IMR-90 (cell line): ENCODE data around the gene TIMM50. TPM values are rescaled to one million over a fixed set of nuclear protein-coding genes. Genes with fewer than 3 reads are reported as not detected.

Experiments used
- ATAC-seq: fragments of 200-7000 bp; cut with Tn5 transposase; 2 replicates; pipeline ENCODE4 v1.9.1; 2020; ENCODE audit warnings: low read depth, mild to moderate bottlenecking, moderate library complexity
- BruUV-seq: library from RNA; stranded (reverse); fragments of 400-500 nt; replicated peaks from 2 replicates; lab custom pipeline; 2021; lab: Mats Ljungman, UMichigan
- CTCF ChIA-PET: fragments of 300-600 bp; formaldehyde crosslinking; extraction: SDS; loops from one replicate; lab custom pipeline; 2021; ENCODE audit warnings: antibody characterized with exemption; lab: Yijun Ruan, JAX
- POLR2A ChIA-PET: fragments of 300-600 bp; sonication (Branson Sonifier 250); formaldehyde crosslinking; loops from one replicate; lab custom pipeline; 2022; ENCODE audit warnings: antibody characterized with exemption; ENCODE audit not compliant: unreplicated experiment; lab: Charles Lee
- DNase-seq: peaks from one replicate; pipeline ENCODE4 v3.0.0; 2013
- H2AFZ ChIP-seq: replicated peaks from 2 replicates; pipeline ENCODE3; 2013; ENCODE audit warnings: low read length, mild to moderate bottlenecking; ENCODE audit not compliant: poor library complexity
- H2AK5ac ChIP-seq: 2 replicates; pipeline ENCODE4 v1.6.1; 2013; ENCODE audit warnings: low read depth, low read length, inconsistent platforms
- H2AK9ac ChIP-seq: replicated peaks from 2 replicates; pipeline ENCODE3; 2013; ENCODE audit warnings: mild to moderate bottlenecking, low read depth, low read length, moderate library complexity; ENCODE audit not compliant: poor library complexity
- H2BK120ac ChIP-seq: 2 replicates; pipeline ENCODE4 v1.6.1; 2013; ENCODE audit warnings: low read depth, low read length, inconsistent platforms
- H2BK15ac ChIP-seq: 3 replicates; pipeline ENCODE4 v1.6.1; 2013; ENCODE audit warnings: low read depth, low read length, inconsistent platforms
- H2BK20ac ChIP-seq: 2 replicates; pipeline ENCODE4 v1.6.1; 2013; ENCODE audit warnings: low read depth, mild to moderate bottlenecking, inconsistent platforms, low read length, moderate library complexity
- H2BK5ac ChIP-seq: 2 replicates; pipeline ENCODE4 v1.6.1; 2013; ENCODE audit warnings: mild to moderate bottlenecking, low read depth, low read length, inconsistent platforms; ENCODE audit not compliant: poor library complexity, severe bottlenecking
- H3K14ac ChIP-seq: replicated peaks from 2 replicates; pipeline ENCODE4 v1.6.1; 2013; ENCODE audit warnings: low read depth, low read length, inconsistent platforms
- H3K18ac ChIP-seq: 2 replicates; pipeline ENCODE4 v1.6.1; 2013; ENCODE audit warnings: low read depth, low read length, control low read depth
- H3K23ac ChIP-seq: 2 replicates; pipeline ENCODE4 v1.6.1; 2013; ENCODE audit warnings: low read depth, low read length, inconsistent platforms
- H3K27ac ChIP-seq: 2 replicates; pipeline ENCODE4 v1.5.1; 2013; ENCODE audit warnings: mild to moderate bottlenecking, control low read depth, low read length; ENCODE audit not compliant: insufficient read depth
- H3K27me3 ChIP-seq: 2 replicates; pipeline ENCODE4 v1.6.1; 2013; ENCODE audit warnings: low read length; ENCODE audit not compliant: control insufficient read depth, insufficient read depth
- H3K36me3 ChIP-seq: 2 replicates; pipeline ENCODE4 v1.6.1; 2013; ENCODE audit warnings: low read length, mixed read lengths; ENCODE audit not compliant: control insufficient read depth, insufficient read depth
- H3K4ac ChIP-seq: 2 replicates; pipeline ENCODE4 v1.6.1; 2013; ENCODE audit warnings: low read depth, low read length, inconsistent platforms
- H3K4me1 ChIP-seq: 2 replicates; pipeline ENCODE4 v1.6.1; 2013; ENCODE audit warnings: low read length, mixed read lengths; ENCODE audit not compliant: control insufficient read depth, insufficient read depth
- H3K4me2 ChIP-seq: 2 replicates; pipeline ENCODE4 v1.6.1; 2013; ENCODE audit warnings: low read depth, mild to moderate bottlenecking, control low read depth, low read length, moderate library complexity
- H3K4me3 ChIP-seq: 2 replicates; pipeline ENCODE4 v1.5.1; 2013; ENCODE audit warnings: low read depth, mild to moderate bottlenecking, control low read depth, low read length, moderate library complexity; ENCODE audit not compliant: insufficient read depth
- H3K56ac ChIP-seq: 2 replicates; pipeline ENCODE4 v1.6.1; 2013; ENCODE audit warnings: low read length, inconsistent platforms; ENCODE audit not compliant: insufficient read depth; ENCODE audit errors: extremely low read depth
- H3K79me1 ChIP-seq, 2 experiments: 2 replicates each; pipeline ENCODE4 v1.6.1; 2013; ENCODE audit warnings: low read length in 2 of 2, inconsistent platforms in 1 of 2, low read depth in 1 of 2
- H3K9ac ChIP-seq: 2 replicates; pipeline ENCODE4 v1.6.1; 2013; ENCODE audit warnings: low read depth, low read length, control low read depth
- H3K9me1 ChIP-seq: 2 replicates; pipeline ENCODE4 v1.6.1; 2013; ENCODE audit warnings: low read length, inconsistent platforms; ENCODE audit not compliant: insufficient read depth
- H3K9me3 ChIP-seq: 2 replicates; pipeline ENCODE4 v1.6.1; 2013; ENCODE audit warnings: low read length; ENCODE audit not compliant: control insufficient read depth, insufficient read depth
- H4K20me1 ChIP-seq: 2 replicates; pipeline ENCODE4 v1.6.1; 2013; ENCODE audit warnings: low read length, inconsistent platforms; ENCODE audit not compliant: insufficient read depth
- H4K5ac ChIP-seq: 2 replicates; pipeline ENCODE4 v1.6.1; 2013; ENCODE audit warnings: mild to moderate bottlenecking, low read depth, low read length, control low read depth
- H4K8ac ChIP-seq, 2 experiments: 2 replicates each; pipeline ENCODE4 v1.6.1; 2013; ENCODE audit warnings: low read depth in 2 of 2, low read length in 2 of 2, control low read depth in 1 of 2, inconsistent platforms in 1 of 2
- H4K91ac ChIP-seq: 2 replicates; pipeline ENCODE4 v1.6.1; 2013; ENCODE audit warnings: low read depth, low read length, inconsistent platforms; ENCODE audit not compliant: insufficient read depth
- BHLHE40 ChIP-seq: fragments of 150-350 bp; IDR thresholded peaks from 2 replicates; pipeline ENCODE4 v1.6.1; 2016; ENCODE audit warnings: mild to moderate bottlenecking, low read depth, low read length
- CEBPB ChIP-seq: IDR thresholded peaks from 2 replicates; pipeline ENCODE4 v1.6.1; 2012; ENCODE audit warnings: low read depth, low read length, improper control_type of control experiment
- CHD1 ChIP-seq: IDR thresholded peaks from 2 replicates; pipeline ENCODE4 v1.6.1; 2012; ENCODE audit warnings: low read depth, low read length, improper control_type of control experiment
- CTCF ChIP-seq: conservative IDR thresholded peaks from 2 replicates; pipeline ENCODE4 v1.5.1; 2012; ENCODE audit warnings: mild to moderate bottlenecking, low read depth, low read length, improper control_type of control experiment
- ELK1 ChIP-seq: fragments of 150-350 bp; IDR thresholded peaks from 2 replicates; pipeline ENCODE4 v1.6.1; 2016; ENCODE audit warnings: low read depth, mild to moderate bottlenecking, low read length, moderate library complexity, borderline replicate concordance
- FOS ChIP-seq: fragments of 150-350 bp; IDR thresholded peaks from 2 replicates; pipeline ENCODE4 v1.6.1; 2016; ENCODE audit warnings: low read depth, low read length
- MAFK ChIP-seq: IDR thresholded peaks from 2 replicates; pipeline ENCODE4 v1.6.1; 2012; ENCODE audit warnings: low read depth, low read length, improper control_type of control experiment
- MAZ ChIP-seq: IDR thresholded peaks from 2 replicates; pipeline ENCODE4 v1.6.1; 2012; ENCODE audit warnings: low read depth, mild to moderate bottlenecking, low read length, improper control_type of control experiment, moderate library complexity, borderline replicate concordance
- MXI1 ChIP-seq: IDR thresholded peaks from 2 replicates; pipeline ENCODE4 v1.6.1; 2012; ENCODE audit warnings: low read depth, mild to moderate bottlenecking, low read length, moderate library complexity, borderline replicate concordance
- NFE2L2 ChIP-seq: fragments of 150-350 bp; IDR thresholded peaks from 2 replicates; pipeline ENCODE4 v1.6.1; 2016; ENCODE audit warnings: low read depth, mild to moderate bottlenecking, low read length
- POLR2A ChIP-seq: IDR thresholded peaks from 2 replicates; pipeline ENCODE4 v1.6.1; 2012; ENCODE audit warnings: mild to moderate bottlenecking, low read depth, low read length
- RAD21 ChIP-seq: IDR thresholded peaks from 2 replicates; pipeline ENCODE4 v1.6.1; 2012; ENCODE audit warnings: low read length, improper control_type of control experiment
- RCOR1 ChIP-seq: IDR thresholded peaks from 2 replicates; pipeline ENCODE4 v1.6.1; 2012; ENCODE audit warnings: mild to moderate bottlenecking, low read length, improper control_type of control experiment; ENCODE audit not compliant: insufficient replicate concordance
- RFX5 ChIP-seq: IDR thresholded peaks from 2 replicates; pipeline ENCODE4 v1.8.0; 2012; ENCODE audit warnings: low read depth, mild to moderate bottlenecking, low read length, moderate library complexity
- SMC3 ChIP-seq: fragments of 150-350 bp; IDR thresholded peaks from 2 replicates; pipeline ENCODE4 v1.6.1; 2016; ENCODE audit warnings: low read depth, mild to moderate bottlenecking, antibody characterized with exemption, low read length, moderate library complexity
- USF2 ChIP-seq: fragments of 150-350 bp; IDR thresholded peaks from 2 replicates; pipeline ENCODE4 v1.6.1; 2017; ENCODE audit warnings: mild to moderate bottlenecking, antibody characterized with exemption, low read length, low read depth
- WGBS, 2 experiments: methylation state at CpG; one replicate each; pipeline versions ENCODE4 v1.1.5 to v1.1.7; 2013; ENCODE audit warnings: missing lambda C conversion rate in 2 of 2; ENCODE audit not compliant: insufficient read length in 1 of 2; ENCODE audit errors: extremely low coverage in 2 of 2; 5-methylcytosine and 5-hydroxymethylcytosine counted together
- dilution Hi-C: fragments of 300-500 bp; cut with HindIII; formaldehyde crosslinking; loops from one replicate; pipeline ENCODE4 v1.14.3; 2018; ENCODE audit warnings: low sequenced_read_pairs; ENCODE audit not compliant: unreplicated experiment
- in situ Hi-C: fragments of 300-500 bp; cut with MboI; formaldehyde crosslinking; loops from 3 replicates; pipeline ENCODE4 v1.14.3; 2019; ENCODE audit warnings: low sequenced_read_pairs, inconsistent platforms, mixed read lengths
- intact Hi-C: fragments of 100-400 bp; cut with micrococcal nuclease; formaldehyde crosslinking; loops from 2 replicates; pipeline ENCODE4 v1.10.0; 2022
- polyA plus RNA-seq, 3 experiments: library from polyadenylated mRNA; depleted of rRNA; stranded (reverse); fragments of >200 nt; gene quantifications; 2 replicates each; pipeline ENCODE4 v1.2.3, GENCODE V29; 2012; ENCODE audit warnings: low replicate concordance in 1 of 3
- total RNA-seq: library from RNA; depleted of rRNA; stranded (reverse); fragments of >200 nt; gene quantifications from 2 replicates; pipeline ENCODE4 v1.2.3, GENCODE V29; 2012

Gene TIMM50
- total and polyA plus RNA-seq, 2 of the 4 experiments (the other 2 are of a cell fraction), result 52.0 to 76.8 TPM

GRCh38 chr19:39516270-39516669, 35.6 kb downstream of the TIMM50 start:
- 38% methylated on average over 4 of the region's 6 CpGs; no CpG with 5 or more reads in 1 of the 2 experiments for whole genome bisulfite sequencing, 2 experiments
- Histone ChIP-seq H2AFZ (no peak overlapping the region), H2BK5ac (no peak overlapping the region), H3K27me3 (peaks cover 58% of the 10 kb centered on the region), H3K4ac (no peak overlapping the region), H3K36me3 (no peaks in the 10 kb centered on the region), H2AK5ac (no peak overlapping the region), H4K5ac (no peak overlapping the region), H2BK15ac (no peak overlapping the region), H3K79me1 (no peaks in the 10 kb centered on the region), H3K27ac (no peak overlapping the region), H3K23ac (peak overlapping the region; percentile 9; the same call in 1 of the 2 replicates), H3K56ac (no peak overlapping the region), H2BK120ac (no peak overlapping the region), H2BK20ac (no peak overlapping the region), H4K20me1 (no peaks in the 10 kb centered on the region), H4K91ac (no peak overlapping the region), H4K8ac (no peak overlapping the region), H3K18ac (no peak overlapping the region), H3K4me3 (no peak overlapping the region), H3K9me3 (peaks cover 13% of the 10 kb centered on the region), H3K9me1 (no peaks in the 10 kb centered on the region), H3K14ac (no peak overlapping the region), H3K4me1 (peaks cover 6% of the 10 kb centered on the region; the same call in 1 of the 2 replicates), H2AK9ac (peak overlapping the region; percentile 61), H3K9ac (no peak overlapping the region), H3K4me2 (no peak overlapping the region)
- CTCF ChIA-PET, result interaction anchor here (0.6 kb wide), 1 partner anchor 519 kb away, joined by 3 read pairs; no protein-coding TSS in a partner anchor
- in situ Hi-C loops (no loop called here), intact Hi-C loops (no loop called here), dilution Hi-C loops (no loop called here)
- ATAC-seq (no peak), DNase-seq (no peak)
- POLR2A ChIA-PET, result no interaction called here
- no TSS peak for BruUV-seq
- TF ChIP-seq RAD21 (no peak), MAZ (no peak), CHD1 (no peak), SMC3 (no peak), CTCF (no peak), ELK1 (no peak), RFX5 (no peak), MXI1 (no peak), NFE2L2 (no peak), BHLHE40 (no peak), USF2 (no peak), CEBPB (no peak), RCOR1 (no peak), FOS (no peak), MAFK (no peak), POLR2A (no peak)
